Measurements from ENCODE around the gene ERBB3.
"Not testable (repeated sequence)": the region's sequence is repeated elsewhere in the genome, so short reads cannot be mapped to it uniquely, and the experiment has no call there.

- TF ChIP-seq CTCF (conservative IDR thresholded peaks at IDR 0.05; ENCODE audit: low read length); EZH2phosphoT487 (IDR thresholded peaks at IDR 0.05; ENCODE audit: borderline replicate concordance, low read depth, low read length): not testable (repeated sequence)
Observed at GRCh38 chr12:56042430-56042813, 37.5 kb upstream of the ERBB3 start.
